AG04450 (cell line): ENCODE results near the gene PDCD7. TPM values are rescaled to one million over a fixed set of nuclear protein-coding genes. Genes with fewer than 3 reads are reported as not detected.

Experiments
- CTCF ChIA-PET: fragments of 300-600, 350-600 bp; formaldehyde crosslinking; extraction: SDS; loops from one replicate; lab custom pipeline; 2022; ENCODE audit warnings: antibody characterized with exemption, inconsistent platforms; lab: Charles Lee
- POLR2A ChIA-PET: fragments of 350-600 bp; formaldehyde crosslinking; extraction: SDS; loops from one replicate; lab custom pipeline; 2021; ENCODE audit warnings: antibody characterized with exemption, inconsistent platforms; lab: Yijun Ruan, JAX
- DNase-seq: peaks from one replicate; pipeline ENCODE4 v3.0.0-alpha.2; 2011; ENCODE audit warnings: low read depth, low spot score
- H3K27ac ChIP-seq: one replicate; pipeline ENCODE4 v1.5.1; 2012; ENCODE audit warnings: low read depth, low read length, control low read depth
- H3K27me3 ChIP-seq: one replicate; pipeline ENCODE4 v1.6.0; 2012; ENCODE audit warnings: low read length; ENCODE audit not compliant: control insufficient read depth, insufficient read depth
- H3K4me3 ChIP-seq: 2 replicates; pipeline ENCODE4 v1.5.1; 2011; ENCODE audit warnings: mild to moderate bottlenecking, low read depth, low read length, control low read depth
- H3K9me3 ChIP-seq: 2 replicates; pipeline ENCODE4 v1.5.1; 2012; ENCODE audit warnings: low read length; ENCODE audit not compliant: control insufficient read depth, insufficient read depth
- CTCF ChIP-seq: IDR thresholded peaks from 2 replicates; pipeline ENCODE4 v1.5.1; 2011; ENCODE audit warnings: low read depth, low read length, control low read depth, inconsistent platforms
- polyA plus RNA-seq: library from polyadenylated mRNA; depleted of rRNA; stranded (reverse); fragments of >200 nt; gene quantifications from 2 replicates; pipeline ENCODE4 v1.2.3, GENCODE V29; 2011

Gene PDCD7
- polyA plus RNA-seq, 1 experiment = 18.0 TPM

DNA sequence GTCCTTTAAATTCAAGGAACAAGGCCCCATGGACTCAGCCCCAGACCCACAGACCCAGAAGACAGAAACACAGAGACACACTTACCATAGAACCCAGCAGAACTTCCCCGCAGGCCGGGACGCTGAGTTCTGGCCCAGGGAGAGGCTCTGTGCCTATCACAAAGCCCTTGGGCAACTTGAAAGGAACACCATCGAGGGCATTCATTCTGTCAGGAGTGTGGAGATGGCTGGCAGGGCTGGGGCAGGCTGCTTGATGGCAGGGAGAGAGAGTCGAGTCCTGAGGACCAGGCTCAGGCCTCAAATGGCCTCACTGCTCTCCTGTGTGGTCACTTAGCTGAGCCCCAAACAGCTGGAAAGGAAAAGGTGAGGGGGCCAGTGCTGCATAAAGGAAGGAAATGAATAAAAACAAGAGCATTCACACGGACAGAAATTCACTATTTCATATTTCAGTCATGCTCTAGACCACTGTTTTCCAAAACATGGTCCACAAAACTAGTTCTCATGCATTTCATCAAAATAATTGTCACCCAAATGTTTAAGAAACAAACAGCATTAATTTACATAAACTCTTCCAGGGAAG is 27.5 kb downstream of the PDCD7 start:
- CTCF ChIA-PET = interaction anchor here (1.6 kb wide), 1 partner anchor 72 kb away, joined by 7 read pairs; no protein-coding TSS in a partner anchor
- H3K27ac ChIP-seq = no peak overlapping the region
- H3K27me3 ChIP-seq = no peaks in the 10 kb centered on the region
- no peak overlapping the region for H3K4me3 ChIP-seq
- DNase-seq = no peak
- no peak for TF ChIP-seq CTCF
- POLR2A ChIA-PET = no interaction called here
- no peaks in the 10 kb centered on the region for H3K9me3 ChIP-seq

DNA sequence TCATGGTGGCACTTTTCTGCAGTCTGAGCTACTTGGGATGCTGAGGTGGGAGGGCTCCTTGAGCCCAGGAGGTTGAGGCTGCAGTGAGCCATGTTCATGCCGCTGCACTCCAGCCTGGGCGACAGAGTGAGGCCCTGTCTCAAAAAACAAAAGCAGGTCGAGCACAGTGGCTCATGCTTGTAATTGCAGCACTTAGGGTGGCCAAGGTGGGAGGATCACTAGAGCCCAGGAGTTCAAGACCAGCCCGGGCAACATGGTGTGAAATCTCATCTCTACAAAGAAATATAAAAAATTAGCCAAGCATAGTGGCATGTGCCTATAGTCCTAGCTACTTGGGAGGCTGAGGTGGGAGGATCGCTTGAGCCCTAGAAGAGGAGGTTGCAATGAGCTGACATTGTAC is 28.6 kb downstream of the PDCD7 start:
- Histone ChIP-seq H3K27me3 (no peaks in the 10 kb centered on the region), H3K9me3 (no peaks in the 10 kb centered on the region), H3K27ac (no peak overlapping the region), H3K4me3 (no peak overlapping the region)
- DNase-seq = no peak
- no peak for TF ChIP-seq CTCF
- ChIA-PET CTCF (interaction anchor here (1.1 kb wide), 1 partner anchor 71 kb away, joined by 3 read pairs; no protein-coding TSS in a partner anchor), POLR2A (no interaction called here)

- Histone ChIP-seq H3K9me3 (no peaks in the 10 kb centered on the region), H3K4me3 (no peak overlapping the region), H3K27me3 (no peaks in the 10 kb centered on the region), H3K27ac (no peak overlapping the region)
- ChIA-PET POLR2A (interaction anchor here (0.6 kb wide), 1 partner anchor 69 kb away, joined by 5 read pairs; no protein-coding TSS in a partner anchor), CTCF (interaction anchor here (0.5 to 4.0 kb wide), 9 partner anchors 12 to 619 kb away, joined by 3 to 127 read pairs (median 3); no protein-coding TSS in a partner anchor)
- no peak for TF ChIP-seq CTCF
- DNase-seq = no peak
These were observed 30.7 kb downstream of the PDCD7 start for GRCh38 chr15:65102912-65103311.

GRCh38 chr15:65101891-65102708 is 31.5 kb downstream of the PDCD7 start:
- TF ChIP-seq CTCF = no peak
- no peak for DNase-seq
- no peaks in the 10 kb centered on the region for H3K9me3 ChIP-seq
- H3K4me3 ChIP-seq = no peak overlapping the region
- no peak overlapping the region for H3K27ac ChIP-seq
- ChIA-PET POLR2A (interaction anchor here (0.8 to 1.1 kb wide), 5 partner anchors 12 to 83 kb away, joined by 3 to 5 read pairs (median 4); partner anchors contain the start of gene CLPX), CTCF (interaction anchor here (0.5 to 4.0 kb wide), 39 partner anchors 8 to 412 kb away, joined by 3 to 127 read pairs (median 5); partner anchors contain the start of genes RASL12, SLC51B and UBAP1L)
- no peaks in the 10 kb centered on the region for H3K27me3 ChIP-seq
